ENCODE data around the gene AP2B1. TPM values are rescaled to one million over a fixed set of nuclear protein-coding genes. Genes with fewer than 3 reads are reported as not detected.

AP2B1 gene
- total RNA-seq, 1 donor from 2014 or later, result 187 TPM

DNA sequence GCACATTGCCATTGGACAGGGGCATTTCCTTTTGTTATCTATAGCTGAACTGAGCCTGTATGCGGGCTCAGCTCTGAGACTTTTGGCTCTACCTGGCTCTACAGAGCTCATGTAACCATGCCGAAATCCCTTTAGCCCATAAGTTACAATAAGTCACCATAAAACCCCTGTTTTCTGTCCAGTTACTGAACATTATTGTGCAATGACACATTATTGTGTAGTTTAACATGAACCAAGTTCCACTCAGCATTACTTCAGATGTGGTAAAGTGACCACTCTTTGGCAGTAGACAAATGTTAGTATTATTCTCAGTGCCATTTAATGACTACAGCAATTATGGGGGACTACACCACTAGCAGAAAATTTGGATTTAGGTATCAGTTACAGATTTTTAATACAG lies 78.9 kb downstream of the AP2B1 start:
- TF ChIP-seq CTCF (IDR thresholded peaks at IDR 0.05), result no peak
- Mint-ChIP-seq H3K27me3 (ENCODE audit: low read depth) (no peaks in the 10 kb centered on the region), H3K36me3 (ENCODE audit: low read depth) (peaks cover 10% of the 10 kb centered on the region), H3K27ac (ENCODE audit: unreplicated experiment) (no peak overlapping the region), H3K4me1 (ENCODE audit: low read depth) (peaks cover 35% of the 10 kb centered on the region), H3K4me3 (ENCODE audit: unreplicated experiment) (no peak overlapping the region), H3K9me3 (ENCODE audit: low read depth) (no peaks in the 10 kb centered on the region)
- DNase-seq (ENCODE audit: low spot score), result no peak

DNA sequence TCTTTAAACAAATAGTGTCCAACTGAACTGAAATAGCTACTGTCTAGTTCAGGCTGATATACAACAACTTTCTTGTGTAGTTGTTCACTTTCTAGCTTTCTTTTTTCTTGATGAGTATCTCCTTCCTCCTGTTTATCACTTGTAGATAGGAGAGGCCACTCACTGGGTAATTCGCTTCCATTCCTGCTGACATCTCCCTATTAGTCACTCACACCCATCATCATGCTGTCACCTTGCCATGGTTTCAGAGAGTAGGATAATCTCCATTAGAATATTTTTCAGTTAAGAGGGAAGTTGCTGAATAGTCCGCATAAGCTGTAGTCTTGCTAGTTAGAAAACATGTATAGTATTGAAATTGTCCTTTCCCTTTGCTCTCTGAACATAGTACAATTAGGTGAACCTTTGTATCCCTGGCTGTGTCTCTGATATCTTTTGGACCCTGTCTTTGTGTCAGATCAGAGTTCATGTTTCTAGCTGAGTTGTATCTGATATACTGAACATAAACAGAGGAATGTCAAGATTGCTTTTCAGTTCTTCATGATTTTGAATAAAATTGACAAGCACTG lies 79.9 kb downstream of the AP2B1 start:
- no peak for TF ChIP-seq CTCF (IDR thresholded peaks at IDR 0.05)
- Mint-ChIP-seq H3K27me3 (ENCODE audit: low read depth) (no peaks in the 10 kb centered on the region), H3K9me3 (ENCODE audit: low read depth) (no peaks in the 10 kb centered on the region), H3K36me3 (ENCODE audit: low read depth) (peaks cover 16% of the 10 kb centered on the region), H3K4me3 (ENCODE audit: unreplicated experiment) (no peak overlapping the region), H3K27ac (ENCODE audit: unreplicated experiment) (no peak overlapping the region), H3K4me1 (ENCODE audit: low read depth) (peaks cover 26% of the 10 kb centered on the region)
- DNase-seq (ENCODE audit: low spot score), result no peak

- TF ChIP-seq CTCF (IDR thresholded peaks at IDR 0.05), result no peak
- H3K9me3 Mint-ChIP-seq (ENCODE audit: low read depth), result no peaks in the 10 kb centered on the region
- DNase-seq (ENCODE audit: low spot score), result no peak
Observed at GRCh38 chr17:35668802-35669201, 81.7 kb downstream of the AP2B1 start.

GRCh38 chr17:35674552-35674951 lies 87.4 kb downstream of the AP2B1 start:
- peaks cover 28% of the 10 kb centered on the region for H3K36me3 Mint-ChIP-seq (ENCODE audit: low read depth)
- no peak overlapping the region for H3K4me3 Mint-ChIP-seq (ENCODE audit: unreplicated experiment)
- no peak for TF ChIP-seq CTCF (IDR thresholded peaks at IDR 0.05)
- H3K27ac Mint-ChIP-seq (ENCODE audit: unreplicated experiment), result no peak overlapping the region
- no peak for DNase-seq (ENCODE audit: low spot score)
- H3K27me3 Mint-ChIP-seq (ENCODE audit: low read depth), result no peaks in the 10 kb centered on the region
- peaks cover 5% of the 10 kb centered on the region for H3K9me3 Mint-ChIP-seq (ENCODE audit: low read depth)
- H3K4me1 Mint-ChIP-seq (ENCODE audit: low read depth), result peaks cover 16% of the 10 kb centered on the region

More at GRCh38 chr17:35668802-35669201, 81.7 kb downstream of the AP2B1 start:
- no peak overlapping the region for H3K27ac Mint-ChIP-seq (ENCODE audit: unreplicated experiment)
- no peaks in the 10 kb centered on the region for H3K27me3 Mint-ChIP-seq (ENCODE audit: low read depth)
- peaks cover 17% of the 10 kb centered on the region for H3K36me3 Mint-ChIP-seq (ENCODE audit: low read depth)
- peaks cover 21% of the 10 kb centered on the region for H3K4me1 Mint-ChIP-seq (ENCODE audit: low read depth)
- H3K4me3 Mint-ChIP-seq (ENCODE audit: unreplicated experiment), result no peak overlapping the region

GRCh38 chr17:35676441-35676840 lies 89.3 kb downstream of the AP2B1 start:
- TF ChIP-seq CTCF (IDR thresholded peaks at IDR 0.05), result no peak
- Mint-ChIP-seq H3K36me3 (ENCODE audit: low read depth) (peaks cover 24% of the 10 kb centered on the region), H3K9me3 (ENCODE audit: low read depth) (peaks cover 5% of the 10 kb centered on the region), H3K27me3 (ENCODE audit: low read depth) (no peaks in the 10 kb centered on the region), H3K4me1 (ENCODE audit: low read depth) (peaks cover 4% of the 10 kb centered on the region), H3K4me3 (ENCODE audit: unreplicated experiment) (no peak overlapping the region), H3K27ac (ENCODE audit: unreplicated experiment) (no peak overlapping the region)
- no peak for DNase-seq (ENCODE audit: low spot score)
